SKM-1 (cell line): ENCODE results near the gene NPHS1.
"Not testable (repeated sequence)": the region's sequence is repeated elsewhere in the genome, so short reads cannot be mapped to it uniquely, and the experiment has no call there.

Experiments
- DNase-seq: peaks from one replicate; lab custom pipeline; 2025; ENCODE audit not compliant: unreplicated experiment; lab: John Stamatoyannopoulos, UW

The NPHS1 gene

GRCh38 chr19:35813043-35813890, 39.0 kb downstream of the NPHS1 start:
- DNase-seq, result no peak

DNA sequence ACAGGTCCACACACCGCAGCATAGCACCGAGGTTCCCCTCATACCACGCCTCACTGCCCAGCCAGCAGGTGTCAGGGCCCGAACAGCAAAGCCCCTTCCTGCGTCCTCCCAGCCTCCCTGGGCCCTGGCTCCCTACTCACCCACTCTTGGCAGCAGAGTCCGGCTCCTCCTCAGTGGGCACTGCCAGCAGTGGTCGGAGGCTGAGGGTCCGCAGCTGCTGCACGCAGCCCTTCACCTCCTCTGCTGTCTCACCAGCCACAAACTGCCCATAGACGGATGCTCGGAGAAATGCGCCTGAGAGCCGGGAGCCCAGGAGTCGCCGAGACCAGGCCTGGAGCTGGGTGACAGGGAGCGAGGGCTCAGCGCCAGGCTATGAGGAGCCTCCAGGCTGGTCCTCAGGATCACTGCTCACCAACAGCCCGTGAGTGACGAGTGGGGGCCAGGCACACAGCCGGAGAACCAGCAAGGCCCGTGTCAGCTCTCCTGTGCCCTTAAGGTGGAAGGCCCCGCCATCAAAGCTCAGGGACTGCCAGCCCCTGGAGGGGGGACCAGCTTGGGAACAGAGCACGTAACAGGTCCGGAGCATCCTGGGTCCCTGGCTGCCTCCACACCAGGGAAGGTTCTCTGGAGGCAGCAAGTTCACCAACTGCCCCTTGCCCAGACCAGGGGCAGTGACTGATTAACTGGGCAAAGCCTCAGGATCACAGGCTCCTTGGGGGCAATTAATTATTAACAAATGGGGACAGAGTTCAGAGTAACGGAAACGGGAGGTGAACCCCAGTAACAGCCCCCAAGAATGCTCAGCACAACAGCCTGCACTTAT, 39.9 kb downstream of the NPHS1 start, which contains the start of gene PRODH2:
PRODH2 (minus strand) TSS at position 626 of the 823 bp plus-strand sequence; CDS start at position 586, 40 bp downstream.
- no peak for DNase-seq

DNA sequence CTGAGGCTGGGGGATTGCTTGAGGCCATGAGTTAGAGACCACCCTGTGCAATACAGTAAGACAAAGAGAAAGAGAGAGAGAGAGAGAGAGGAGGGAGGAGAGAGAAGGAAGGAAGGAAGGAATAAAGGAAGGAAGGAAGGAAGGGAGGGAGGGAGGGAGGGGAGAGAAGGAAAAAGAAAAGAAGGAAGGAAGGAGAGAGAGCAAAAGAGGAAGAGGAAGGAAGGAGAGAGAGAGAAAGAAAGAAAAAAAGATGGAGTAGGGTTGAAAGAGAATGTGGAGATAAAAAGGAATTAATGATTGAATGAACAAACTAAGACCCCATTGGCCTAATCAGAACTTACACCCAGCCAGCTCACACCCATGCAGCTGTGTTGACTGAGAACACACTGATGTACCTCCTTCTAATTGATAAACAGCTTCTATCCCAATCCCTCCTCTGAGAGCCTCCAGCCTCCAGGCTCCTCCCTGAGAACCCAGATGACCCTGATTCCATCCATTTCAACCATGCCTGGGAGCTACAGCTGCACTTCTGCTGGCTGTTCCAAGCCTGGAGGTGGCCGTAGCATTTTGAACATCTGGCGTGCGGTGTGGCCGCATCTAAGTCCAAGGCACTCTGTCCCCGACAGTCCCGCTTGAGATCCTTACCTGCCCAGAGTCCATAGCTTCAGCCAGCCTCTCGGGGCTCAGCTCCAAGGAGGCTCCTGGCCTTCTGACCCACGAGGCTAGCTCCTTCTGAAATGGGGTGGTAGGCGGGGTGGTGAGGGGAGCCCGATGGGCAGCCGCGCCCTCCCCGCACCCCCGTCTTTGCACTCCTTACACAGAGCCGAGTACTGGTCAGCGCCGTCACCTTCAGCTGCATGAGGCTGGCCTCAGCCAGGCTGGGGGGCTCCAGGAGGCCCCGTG, 40.7 kb downstream of the NPHS1 start:
- DNase-seq, result no peak

DNA sequence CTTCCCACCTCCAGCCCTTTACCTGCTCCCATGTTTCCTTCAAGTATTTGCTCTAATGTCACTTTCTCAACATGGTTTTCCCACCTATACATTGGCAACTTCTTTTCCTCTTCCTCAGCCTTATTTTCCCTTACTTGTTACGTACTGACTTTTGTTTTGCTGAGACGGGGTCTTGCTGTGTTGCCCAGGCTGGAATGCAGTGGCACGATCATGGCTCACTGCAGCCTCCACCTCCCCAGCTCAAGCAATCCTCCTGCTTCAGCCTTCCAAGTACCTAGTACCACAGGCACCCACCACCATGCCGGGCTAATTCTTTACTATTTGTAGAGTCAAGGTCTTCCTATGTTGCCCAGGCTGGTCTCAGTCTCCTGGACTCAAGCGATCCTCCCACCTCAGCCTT, 44.7 kb downstream of the NPHS1 start:
- DNase-seq, result no peak

GRCh38 chr19:35806597-35806996, 45.7 kb downstream of the NPHS1 start:
- no peak for DNase-seq

GRCh38 chr19:35805526-35806102, 46.7 kb downstream of the NPHS1 start:
- DNase-seq, result no peak

- DNase-seq, result no peak
Measured at GRCh38 chr19:35801828-35802227, 50.5 kb downstream of the NPHS1 start.

DNA sequence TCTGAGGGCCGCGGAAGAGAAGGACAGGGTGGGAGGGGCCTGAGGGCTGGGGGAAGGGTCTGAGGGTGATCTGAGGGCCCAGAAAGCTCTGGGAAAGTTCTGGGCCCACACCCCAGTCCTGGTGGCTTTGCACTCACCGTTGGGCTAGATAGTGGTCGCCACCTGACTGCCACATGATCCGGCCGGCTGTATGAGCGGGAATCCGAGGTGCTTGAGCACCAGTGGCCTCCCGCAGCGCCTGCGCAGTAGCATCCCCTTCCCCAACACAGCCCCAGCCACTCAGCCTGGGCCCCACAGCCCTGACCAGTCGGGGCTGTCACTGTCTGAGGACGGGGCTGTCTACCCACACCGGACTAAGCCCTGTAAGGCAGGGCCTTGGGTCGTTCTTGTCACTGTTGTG, 54.6 kb downstream of the NPHS1 start:
- DNase-seq, result no peak

- no peak for DNase-seq
Measured at GRCh38 chr19:35796645-35797542, 55.4 kb downstream of the NPHS1 start.

DNA sequence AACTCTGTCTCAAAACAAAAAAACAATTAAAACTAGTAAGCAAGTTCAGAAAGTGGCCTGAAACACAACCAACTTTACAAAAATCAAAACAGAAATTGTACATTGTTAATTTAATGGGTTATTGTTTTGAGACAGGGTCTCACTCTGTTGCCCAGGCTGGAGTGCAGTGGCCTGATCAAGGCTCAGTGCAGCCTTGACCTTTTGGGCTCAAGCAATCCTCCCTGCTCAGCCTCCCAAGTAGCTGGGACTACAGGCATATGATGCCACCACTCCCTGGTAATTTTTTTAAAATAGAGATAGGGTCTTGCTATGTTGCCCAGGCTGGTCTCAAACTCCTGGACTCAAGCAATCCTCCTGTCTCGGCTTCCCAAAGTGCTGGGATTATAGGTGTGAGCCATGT, 56.7 kb downstream of the NPHS1 start:
- not testable (repeated sequence) for DNase-seq

DNA sequence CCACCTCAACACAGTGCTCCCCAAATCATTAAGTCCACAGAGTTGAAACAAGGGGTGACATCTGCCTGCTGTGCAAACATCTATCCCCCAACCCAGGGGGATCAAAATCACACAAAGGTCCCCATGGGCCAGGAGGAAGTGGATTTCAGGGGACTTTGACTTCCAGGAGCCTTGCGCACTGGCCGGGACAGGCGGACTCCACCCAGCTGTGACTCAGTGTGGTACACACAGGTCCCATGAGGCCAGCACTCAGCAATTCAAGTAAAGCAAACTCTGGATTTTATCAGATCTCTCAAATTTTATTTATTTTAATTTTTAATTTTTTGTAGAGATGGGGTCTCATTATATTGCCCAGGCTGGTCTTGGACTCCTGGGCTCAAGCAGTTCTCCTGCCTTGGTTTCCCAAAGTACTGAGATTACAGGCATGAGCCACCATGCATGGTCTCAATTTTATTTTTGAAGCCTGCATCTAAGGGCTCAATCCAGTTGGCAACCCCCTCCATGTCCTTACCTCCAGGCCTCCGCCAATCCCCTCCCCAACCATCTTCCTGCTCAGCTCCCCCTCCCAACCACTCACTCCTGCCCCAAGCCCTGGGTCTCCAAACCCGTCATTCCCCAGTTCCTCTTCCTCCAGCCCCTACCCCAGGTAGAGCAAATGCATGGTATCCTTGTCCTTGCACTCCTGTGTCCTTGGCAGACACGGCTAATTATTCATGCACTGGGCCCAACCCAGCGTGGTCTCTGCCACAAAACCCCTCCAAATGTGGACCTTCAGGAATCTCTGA, 58.7 kb downstream of the NPHS1 start:
- no peak for DNase-seq

DNA sequence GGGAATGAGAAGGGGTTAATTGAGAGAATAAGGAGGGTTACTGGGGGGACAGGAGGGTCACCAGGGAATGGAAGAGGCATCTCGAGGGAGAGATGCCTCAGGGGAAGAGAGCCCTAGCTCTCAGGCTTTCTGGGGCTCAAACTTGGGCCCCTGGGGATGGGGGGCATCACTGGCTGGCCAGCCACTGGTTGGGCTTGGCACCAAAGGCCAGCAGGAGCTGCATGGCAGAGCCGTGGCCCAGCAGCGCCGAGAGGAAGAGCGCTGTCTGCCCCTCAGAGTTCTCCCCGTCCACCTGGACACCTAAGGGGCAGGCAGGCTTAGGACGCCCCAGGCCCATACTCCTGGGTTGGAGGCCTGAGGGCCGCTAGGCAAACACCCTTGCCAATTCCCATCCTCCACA, 59.4 kb downstream of the NPHS1 start:
- DNase-seq, result no peak

DNA sequence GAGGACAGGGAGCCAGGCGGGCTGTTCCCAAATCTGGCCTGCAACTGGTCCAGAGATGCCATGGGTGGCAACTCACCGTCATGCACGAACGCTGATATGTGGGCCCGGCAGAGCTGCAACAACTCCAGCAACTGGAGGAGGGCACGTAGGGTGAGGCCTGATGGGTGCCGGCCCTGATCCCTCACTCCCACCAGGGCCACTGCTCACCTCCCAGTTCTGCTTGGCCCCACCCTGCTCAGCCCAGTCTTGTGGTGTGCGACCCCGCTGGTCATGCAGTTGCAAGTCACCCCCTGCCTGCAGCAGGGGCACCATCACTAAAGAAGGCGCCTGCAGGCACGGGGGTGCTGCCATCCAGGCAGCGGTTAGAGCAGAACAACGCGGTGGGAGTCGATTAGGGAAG, 60.0 kb downstream of the NPHS1 start:
- DNase-seq, result no peak

GRCh38 chr19:35791814-35792279, 60.5 kb downstream of the NPHS1 start:
- no peak for DNase-seq

DNA sequence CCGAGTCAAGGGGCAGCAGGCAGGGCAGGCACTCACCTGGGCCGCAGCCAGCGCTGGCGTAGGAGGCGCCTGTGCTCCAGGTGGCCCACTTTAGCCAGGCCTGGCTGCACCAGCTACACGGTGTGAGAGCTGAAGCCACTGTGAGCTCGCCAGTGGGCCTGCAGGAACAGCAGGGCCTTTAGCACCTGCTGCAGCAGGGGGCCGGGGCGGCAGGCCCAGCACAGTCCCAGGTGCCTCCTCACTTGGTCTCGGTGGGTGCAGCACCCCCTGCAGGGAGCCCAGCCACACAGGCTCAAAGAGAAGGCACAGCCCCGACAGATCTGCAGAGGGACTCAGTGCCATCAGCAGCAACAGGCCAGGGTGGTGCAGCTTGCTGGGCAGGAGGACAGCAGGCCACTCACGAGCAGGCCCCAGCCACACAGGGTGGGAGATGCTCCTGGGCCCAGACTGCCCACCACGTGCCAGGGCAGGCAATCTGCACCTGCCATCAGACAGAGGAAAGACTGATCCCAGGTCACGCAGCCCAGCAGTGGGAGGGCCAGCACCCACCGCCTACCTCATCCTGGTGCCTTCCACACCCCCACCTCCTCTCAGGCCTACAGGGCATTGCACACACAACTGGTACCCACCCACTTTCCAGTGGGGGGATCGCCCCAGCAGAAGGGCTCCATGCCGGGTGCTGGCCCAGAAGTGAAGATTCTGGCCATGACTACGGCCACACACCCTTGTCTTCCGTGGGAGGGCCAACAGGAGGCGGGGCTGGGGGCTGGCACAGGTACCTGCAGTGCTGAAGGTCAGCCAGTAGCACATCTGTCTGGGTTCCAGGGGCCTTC, 61.1 kb downstream of the NPHS1 start:
- DNase-seq, result no peak

DNA sequence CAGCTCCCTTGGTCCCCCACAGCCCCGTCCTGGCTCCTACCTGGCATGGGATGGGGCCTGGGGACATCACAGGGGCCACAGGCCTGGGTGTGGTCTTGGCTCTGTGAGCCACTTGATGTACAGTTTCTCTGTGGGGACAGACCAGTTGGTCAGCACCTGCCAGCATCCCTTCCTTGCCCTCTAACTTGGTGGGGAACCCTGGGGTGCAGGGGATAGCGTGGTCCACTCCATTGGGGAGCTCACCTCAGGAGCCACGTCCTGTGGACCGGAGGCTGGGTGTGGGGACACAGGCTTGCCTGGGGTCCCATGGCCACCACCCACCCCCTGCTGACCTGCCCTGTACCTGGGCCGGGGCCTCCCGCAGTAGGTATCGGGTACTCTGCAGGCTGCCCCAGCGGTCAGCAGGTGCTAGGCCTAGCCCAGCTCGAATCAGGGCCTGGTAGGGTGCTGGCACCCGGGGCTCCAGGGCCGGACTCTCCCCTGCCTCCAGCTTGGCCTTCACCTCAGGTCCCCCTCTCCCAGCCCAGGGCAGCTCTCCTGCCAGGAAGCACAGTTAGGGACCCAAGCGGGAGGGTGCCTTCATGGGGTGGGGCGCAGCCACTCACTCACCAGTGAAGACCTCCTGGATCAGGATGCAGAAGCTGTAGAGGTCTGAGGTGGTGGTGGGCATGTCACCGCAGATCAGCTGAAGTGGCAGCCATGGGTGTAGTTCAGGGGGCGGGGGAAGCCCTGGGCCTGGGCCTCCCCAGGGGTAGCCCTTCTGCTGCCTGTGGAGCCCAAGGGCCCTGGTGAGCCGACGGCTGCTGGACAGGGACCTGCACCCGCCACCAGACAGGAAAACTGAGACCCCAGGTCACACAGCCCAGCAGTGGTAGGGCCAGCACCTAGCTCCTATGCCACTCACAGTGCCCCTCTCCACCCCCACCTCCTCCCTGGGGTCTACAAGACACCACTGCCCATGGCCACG, 62.0 kb downstream of the NPHS1 start:
- DNase-seq, result no peak
